ENCODE results near the gene DPYSL5.

DNA sequence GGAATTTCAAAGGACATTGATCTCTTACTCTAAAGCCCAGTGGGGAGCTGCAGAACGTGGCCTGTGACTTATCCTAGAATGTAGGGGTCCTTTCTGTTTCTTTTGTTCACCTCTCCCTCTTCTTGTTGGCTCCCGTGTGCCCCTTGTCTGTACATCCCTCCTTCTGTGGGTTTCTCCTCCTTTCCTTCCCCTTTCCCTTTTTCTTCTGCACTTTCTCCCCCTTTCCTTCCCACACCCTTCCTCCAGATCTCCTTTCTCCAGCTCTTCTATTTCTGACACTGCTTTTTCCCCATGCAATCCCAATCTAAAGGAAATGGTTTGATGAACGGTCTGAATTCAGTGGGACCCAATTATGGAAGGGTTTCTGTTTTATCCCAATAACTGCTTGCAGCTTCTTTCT is 87.1 kb downstream of the DPYSL5 start:
- no peak for TF ChIP-seq EGR1 (IDR thresholded peaks at IDR 0.05; ENCODE audit: low read depth in 2 of 2)
- TF ChIP-seq CTCF (IDR thresholded peaks at IDR 0.05; ENCODE audit: low read depth, low read length, missing input control): no peak
- no peak for TF ChIP-seq NR2F2 (IDR thresholded peaks at IDR 0.05)
- no peak for TF ChIP-seq TAF1 (conservative IDR thresholded peaks at IDR 0.05)
- TF ChIP-seq HNF4G (IDR thresholded peaks at IDR 0.05): no peak
- TF ChIP-seq FOXA1 (IDR thresholded peaks at IDR 0.05): no peak
- no peak for TF ChIP-seq YY1 (IDR thresholded peaks at IDR 0.05)
- no peak for TF ChIP-seq RXRA (IDR thresholded peaks at IDR 0.05)

All from liver (tissue), 3 donors.